Measurements from ENCODE around the gene BCAS1. TPM values are rescaled to one million over a fixed set of nuclear protein-coding genes. Genes with fewer than 3 reads are reported as not detected.
A peak's percentile ranks its signal among the peaks of the same experiment; 100 is the strongest.

Gene BCAS1
- polyA plus RNA-seq, 1 of the 3 experiments (the other 2 are of a cell fraction) = not detected

GRCh38 chr20:53899351-53900167 is 170.8 kb downstream of the BCAS1 start (continued):
- TF ChIP-seq MAX (IDR thresholded peaks at IDR 0.05; ENCODE audit: low read depth) (peak; percentile 80), FOSL2 (IDR thresholded peaks at IDR 0.05; ENCODE audit: borderline replicate concordance, low read depth) (peak; percentile 91), PBX3 (IDR thresholded peaks at IDR 0.05) (peak; percentile 99), REST (IDR thresholded peaks at IDR 0.05; ENCODE audit: low read depth, low read length) (0 out of 2 replicates have a peak, but pooled peaks have one; percentile 42), SIN3A (IDR thresholded peaks at IDR 0.05; ENCODE audit: borderline replicate concordance, low read depth, low read length) (0 out of 2 replicates have a peak, but pooled peaks have one; percentile 62), NFIC (IDR thresholded peaks at IDR 0.05; ENCODE audit: borderline replicate concordance) (peak; percentile 76), JUND (IDR thresholded peaks at IDR 0.05) (peak; percentile 96)

GRCh38 chr20:53898556-53898931 is 171.8 kb downstream of the BCAS1 start:
- 0 out of 2 replicates have a peak overlapping the region, but pooled peaks have one; percentile 47 for H2AFZ ChIP-seq (ENCODE audit: low read depth)

More at GRCh38 chr20:53898556-53898931, 171.8 kb downstream of the BCAS1 start:
- H3F3A ChIP-seq (replicated peaks; ENCODE audit: insufficient read depth) = peaks cover 46% of the 10 kb centered on the region
- ChIA-PET CTCF (interaction anchor here (1.2 to 3.2 kb wide), 4 partner anchors 18 to 320 kb away, joined by 3 to 8 read pairs (median 6); no protein-coding TSS in a partner anchor), POLR2A (interaction anchor here (1.0 kb wide), 1 partner anchor 148 kb away, joined by 3 read pairs; no protein-coding TSS in a partner anchor)
- H3K79me2 ChIP-seq (ENCODE audit: insufficient read depth) = no peaks in the 10 kb centered on the region
- no peaks in the 10 kb centered on the region for H3K9me2 ChIP-seq
- no peaks in the 10 kb centered on the region for H3K36me3 ChIP-seq (replicated peaks in 1 of 2; ENCODE audit: control insufficient read depth in 1 of 2, insufficient read depth in 2 of 2, low read length in 1 of 2)
- WGBS (ENCODE audit: low lambda C conversion rate) = 95% methylated on average over 8 of the region's 8 CpGs
- H3K4me1 ChIP-seq (ENCODE audit: control insufficient read depth in 1 of 2, insufficient read depth in 2 of 2, low read depth in 1 of 2, low read length in 1 of 2) = peaks cover 31 to 36% of the 10 kb centered on the region in 2 experiments
- no peaks in the 10 kb centered on the region for H3K9me3 ChIP-seq
- peak overlapping the region; percentile 44 to 99; a peak in 3 of 4 replicates for H3K27ac ChIP-seq (ENCODE audit: low read depth in 2 of 2, low read length in 1 of 2)
- no peak for DNase-seq
- no peak overlapping the region for H3K4me3 ChIP-seq (ENCODE audit: low read depth in 2 of 2, low read length in 1 of 2)
- no peaks in the 10 kb centered on the region for H3K27me3 ChIP-seq (ENCODE audit: insufficient read depth)
- 0 out of 2 replicates have a peak overlapping the region, but pooled peaks have one; percentile 65 for H3K4me2 ChIP-seq
- H4K20me1 ChIP-seq (ENCODE audit: insufficient read depth) = no peaks in the 10 kb centered on the region
- no peak overlapping the region for H3K9ac ChIP-seq
- TF ChIP-seq RXRA (IDR thresholded peaks at IDR 0.05; ENCODE audit: borderline replicate concordance, low read depth) (no peak), SIN3A (IDR thresholded peaks at IDR 0.05; ENCODE audit: borderline replicate concordance, low read depth, low read length) (no peak), USF2 (IDR thresholded peaks at IDR 0.05; ENCODE audit: borderline replicate concordance, low read depth, low read length) (no peak), TEAD4 (IDR thresholded peaks at IDR 0.05; ENCODE audit: borderline replicate concordance, insufficient read depth) (no peak), RCOR1 (IDR thresholded peaks at IDR 0.05; ENCODE audit: low read length) (no peak)

Measured in SK-N-SH (cell line).